CD4-positive, alpha-beta T cell (primary cell): Measurements from ENCODE around the gene PRKAR1B. TPM values are rescaled to one million over a fixed set of nuclear protein-coding genes. Genes with fewer than 3 reads are reported as not detected.

Source experiments
- ATAC-seq: fragments of 200-7000 bp; cut with Tn5 transposase; one replicate; pipeline ENCODE4 v1.10.0; 2022; ENCODE audit warnings: mild to moderate bottlenecking; ENCODE audit not compliant: poor library complexity
- CTCF ChIA-PET: fragments of 350-600 bp; sonication (Branson Sonifier 250); formaldehyde crosslinking; loops from one replicate; lab custom pipeline; 2021; ENCODE audit warnings: antibody characterized with exemption, inconsistent platforms; lab: Charles Lee
- POLR2A ChIA-PET: fragments of 350-600 bp; sonication (Branson Sonifier 250); formaldehyde crosslinking; loops from one replicate; lab custom pipeline; 2021; ENCODE audit warnings: antibody characterized with exemption, inconsistent platforms; lab: Charles Lee
- DNase-seq, 14 experiments: peaks; one replicate each; pipeline ENCODE4 v3.0.0-alpha.2; 2013 to 2020; ENCODE audit warnings: mixed read lengths in 2 of 14
- H3K27ac ChIP-seq, 2 donors: one replicate each; pipeline versions ENCODE4 v1.5.1 to v1.7.0; 2013; ENCODE audit warnings: low read length in 2 of 2, low read depth in 1 of 2, mild to moderate bottlenecking in 1 of 2
- H3K27me3 ChIP-seq, 2 experiments: 1 replicate in 1 of 2; 2 replicates in 1 of 2; pipeline versions ENCODE4 v1.6.1 to v1.7.0; 2013; ENCODE audit warnings: low read length in 2 of 2, control low read depth in 1 of 2, mild to moderate bottlenecking in 1 of 2, moderate library complexity in 1 of 2; ENCODE audit not compliant: insufficient read depth in 2 of 2, control insufficient read depth in 1 of 2
- H3K36me3 ChIP-seq: one replicate; pipeline ENCODE4 v1.6.1; 2013; ENCODE audit warnings: low read length, control low read depth; ENCODE audit not compliant: insufficient read depth
- H3K4me1 ChIP-seq: one replicate; pipeline ENCODE4 v1.6.1; 2013; ENCODE audit warnings: low read length, control low read depth; ENCODE audit not compliant: insufficient read depth
- H3K4me3 ChIP-seq: one replicate; pipeline ENCODE4 v1.5.1; 2013; ENCODE audit warnings: mild to moderate bottlenecking, low read length, moderate library complexity
- H3K9me3 ChIP-seq, 2 experiments: 1 replicate in 1 of 2; 2 replicates in 1 of 2; pipeline versions ENCODE4 v1.6.1 to v1.7.0; 2013; ENCODE audit warnings: low read length in 2 of 2, mild to moderate bottlenecking in 2 of 2, control low read depth in 1 of 2, moderate library complexity in 1 of 2; ENCODE audit not compliant: control insufficient read depth in 1 of 2, insufficient read depth in 1 of 2
- H3K27ac Mint-ChIP-seq: one replicate; pipeline ENCODE4 v1.8.0; 2020; ENCODE audit warnings: mixed read lengths
- H3K27me3 Mint-ChIP-seq: one replicate; pipeline ENCODE4 v1.8.0; 2021; ENCODE audit warnings: mixed read lengths
- H3K36me3 Mint-ChIP-seq: one replicate; pipeline ENCODE4 v1.8.0; 2021; ENCODE audit warnings: low read depth, mixed read lengths
- H3K4me1 Mint-ChIP-seq: one replicate; pipeline ENCODE4 v1.8.0; 2021; ENCODE audit warnings: low read depth, mixed read lengths
- H3K4me3 Mint-ChIP-seq: one replicate; pipeline ENCODE4 v1.8.0; 2020; ENCODE audit warnings: mild to moderate bottlenecking, mixed read lengths
- H3K9me3 Mint-ChIP-seq: one replicate; pipeline ENCODE4 v1.8.0; 2020; ENCODE audit warnings: mixed read lengths
- CTCF ChIP-seq: fragments of 200-600 bp; IDR thresholded peaks from one replicate; pipeline ENCODE4 v1.8.0; 2022; ENCODE audit warnings: antibody characterized with exemption, mild to moderate bottlenecking
- intact Hi-C, 2 experiments: fragments of 100-400 bp; cut with DNase I in 1 of 2; cut with micrococcal nuclease in 1 of 2; formaldehyde crosslinking; loops; one replicate each; pipeline versions ENCODE4 v1.15.1 to v1.9.0; 2023 to 2025; cut with DNase I, micrococcal nuclease
- total RNA-seq, 174 experiments: library from RNA in 2 of 174; stranded (reverse) in 2 of 174; gene quantifications; one replicate each; pipeline ENCODE4 v1.2.3 and lab custom pipeline; 2021 to 2026

PRKAR1B gene
- total RNA-seq, 2 experiments from 2014 or later, result 18.8 to 19.5 TPM

GRCh38 chr7:568031-568951 is 158.8 kb downstream of the PRKAR1B start:
- Histone ChIP-seq H3K4me1 (no peaks in the 10 kb centered on the region), H3K27me3 (no peaks in the 10 kb centered on the region), H3K27ac (no peak overlapping the region), H3K36me3 (no peaks in the 10 kb centered on the region), H3K9me3 (peaks cover 0 to 18% of the 10 kb centered on the region in 2 experiments), H3K4me3 (no peak overlapping the region)
- no peaks in the 10 kb centered on the region for H3K4me1 Mint-ChIP-seq
- ChIA-PET CTCF (no interaction called here), POLR2A (no interaction called here)
- DNase-seq (no peak), ATAC-seq (no peak)
- no peaks in the 10 kb centered on the region for H3K9me3 Mint-ChIP-seq
- H3K27ac Mint-ChIP-seq, result no peak overlapping the region
- H3K36me3 Mint-ChIP-seq, result no peaks in the 10 kb centered on the region
- no peak for TF ChIP-seq CTCF
- no peaks in the 10 kb centered on the region for H3K27me3 Mint-ChIP-seq
- intact Hi-C loops, result no loop called here
- no peak overlapping the region for H3K4me3 Mint-ChIP-seq

DNA sequence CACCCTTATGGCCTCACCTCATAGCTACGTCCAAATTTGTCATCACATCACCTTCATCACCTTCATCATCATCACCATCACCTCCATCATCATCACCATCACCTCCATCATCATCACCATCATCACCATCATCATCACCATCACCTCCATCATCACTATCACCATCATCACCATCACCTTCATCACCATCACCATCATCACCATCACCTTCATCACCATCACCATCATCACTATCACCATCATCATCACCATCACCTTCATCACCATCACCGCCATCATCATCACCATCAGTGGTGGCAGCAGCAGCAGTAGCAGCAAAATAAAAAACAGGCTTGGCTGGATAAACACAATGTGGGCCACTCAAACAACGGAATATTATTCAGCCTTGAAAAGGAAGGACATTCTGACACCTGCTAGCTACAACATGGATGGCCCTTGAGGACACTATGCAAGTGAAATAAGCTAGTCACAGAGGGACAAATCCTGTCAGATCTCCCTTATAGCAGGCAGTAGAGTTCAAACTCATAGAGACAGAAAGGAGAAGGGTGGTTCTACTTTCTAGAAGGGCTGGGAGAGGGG is 159.7 kb downstream of the PRKAR1B start:
- CTCF ChIA-PET, result no interaction called here
- Histone ChIP-seq H3K27me3 (no peaks in the 10 kb centered on the region), H3K4me3 (no peak overlapping the region), H3K27ac (no peak overlapping the region), H3K36me3 (no peaks in the 10 kb centered on the region), H3K9me3 (peaks cover 0 to 18% of the 10 kb centered on the region in 2 experiments), H3K4me1 (no peaks in the 10 kb centered on the region)
- Mint-ChIP-seq H3K36me3 (no peaks in the 10 kb centered on the region), H3K4me3 (no peak overlapping the region), H3K9me3 (no peaks in the 10 kb centered on the region), H3K27ac (no peak overlapping the region), H3K27me3 (no peaks in the 10 kb centered on the region), H3K4me1 (no peaks in the 10 kb centered on the region)
- ATAC-seq (no peak), DNase-seq (no peak)
- intact Hi-C loops, result no loop called here
- POLR2A ChIA-PET, result no interaction called here
- TF ChIP-seq CTCF, result no peak

DNA sequence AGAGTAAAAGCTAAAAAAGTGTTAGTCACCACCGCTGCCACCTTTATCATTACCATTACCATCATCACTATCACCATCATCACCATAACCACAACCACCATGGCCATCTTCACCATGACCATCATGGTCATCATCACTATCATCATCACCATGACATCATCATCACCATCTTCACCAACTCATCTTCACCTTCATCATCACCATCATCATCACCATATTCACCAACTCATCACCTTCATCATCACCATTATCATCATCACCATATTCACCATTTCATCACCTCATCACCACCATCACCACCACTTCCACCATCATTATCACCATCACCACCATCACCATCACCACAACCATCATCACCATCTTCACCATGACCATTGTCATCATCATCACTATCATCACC is 161.0 kb downstream of the PRKAR1B start:
- peaks cover 0 to 18% of the 10 kb centered on the region in 2 experiments for H3K9me3 ChIP-seq
- no peak for DNase-seq
- H3K27me3 Mint-ChIP-seq, result no peaks in the 10 kb centered on the region
- ATAC-seq, result no peak
- ChIA-PET CTCF (no interaction called here), POLR2A (no interaction called here)
- intact Hi-C loops, result no loop called here
- H3K36me3 Mint-ChIP-seq, result no peaks in the 10 kb centered on the region
- no peaks in the 10 kb centered on the region for H3K36me3 ChIP-seq
- H3K4me1 ChIP-seq, result no peaks in the 10 kb centered on the region
- no peak overlapping the region for H3K27ac ChIP-seq
- no peaks in the 10 kb centered on the region for H3K9me3 Mint-ChIP-seq
- no peaks in the 10 kb centered on the region for H3K27me3 ChIP-seq
- no peaks in the 10 kb centered on the region for H3K4me1 Mint-ChIP-seq
- H3K27ac Mint-ChIP-seq, result no peak overlapping the region
- H3K4me3 Mint-ChIP-seq, result no peak overlapping the region
- TF ChIP-seq CTCF, result no peak
- H3K4me3 ChIP-seq, result no peak overlapping the region
